Adrenal gland (tissue), 12 donors: ENCODE measurements around the gene ARMH3. TPM values are rescaled to one million over a fixed set of nuclear protein-coding genes. Genes with fewer than 3 reads are reported as not detected.

Experiments used
- DNase-seq, 7 donors: peaks; one replicate each; pipeline ENCODE4 v3.0.0-alpha.2; 2019 to 2020
- H3K27ac ChIP-seq, 5 donors: fragments of 200-600 bp; sonication (generic) in 4 of 5; 1 replicate in 3 of 5; 2 replicates in 2 of 5; pipeline versions ENCODE4 v1.5.1 to v1.8.0; 2016 to 2020; ENCODE audit warnings: mild to moderate bottlenecking in 1 of 5
- H3K27me3 ChIP-seq: fragments of 200-600 bp; 2 replicates; pipeline ENCODE4 v1.8.0; 2021
- H3K36me3 ChIP-seq, 2 donors: fragments of 200-600 bp; replicated peaks in 1 of 2; 1 replicate in 1 of 2; 2 replicates in 1 of 2; pipeline versions ENCODE4 v1.5.1 to v1.8.0; 2018 to 2022
- H3K4me1 ChIP-seq, 2 donors: fragments of 200-600 bp; replicated peaks in 1 of 2; 1 replicate in 1 of 2; 2 replicates in 1 of 2; pipeline versions ENCODE4 v1.5.1 to v1.8.0; 2018 to 2021
- H3K4me3 ChIP-seq, 4 donors: fragments of 200-600 bp; sonication (generic) in 3 of 4; one replicate each; pipeline ENCODE4 v1.5.1; 2016 to 2018
- H3K9me3 ChIP-seq, 3 donors: fragments of 200-600 bp; sonication (generic) in 1 of 3; replicated peaks in 1 of 3; 1 replicate in 2 of 3; 2 replicates in 1 of 3; pipeline versions ENCODE4 v1.5.1 to v1.8.0; 2016 to 2021
- CTCF ChIP-seq, 6 experiments: fragments of 450-650 bp in 4 of 6; fragments of 200-600 bp in 2 of 6; sonication (generic) in 1 of 6; IDR thresholded peaks; 1 replicate in 5 of 6; 2 replicates in 1 of 6; pipeline versions ENCODE4 v1.5.1 to v1.8.0; 2016 to 2021; ENCODE audit warnings: antibody characterized with exemption in 6 of 6, mild to moderate bottlenecking in 2 of 6, moderate library complexity in 1 of 6
- POLR2A ChIP-seq, 2 donors: fragments of 450-650 bp; IDR thresholded peaks; one replicate each; pipeline ENCODE4 v1.6.1; 2017; ENCODE audit warnings: antibody characterized with exemption in 2 of 2, mild to moderate bottlenecking in 2 of 2, moderate library complexity in 1 of 2
- whole genome bisulfite sequencing, 4 donors: extraction: QIAGEN DNeasy Blood & Tissue Kit in 2 of 4; methylation state at CpG; one replicate each; pipeline versions ENCODE4 v1.1.5 to v1.1.7; 2013 to 2017; 5-methylcytosine and 5-hydroxymethylcytosine counted together
- intact Hi-C, 2 donors: fragments of 100-400 bp; cut with DNase I; formaldehyde crosslinking; loops; one replicate each; pipeline versions ENCODE4 v1.14.1 to v1.15.0; 2022 to 2023
- polyA plus RNA-seq, 3 donors: library from polyadenylated mRNA; stranded (reverse); fragments of 200-250 nt in 2 of 3; fragments of 350-450 nt in 1 of 3; fragmentation: Illumina TruSeq in 1 of 3; extraction: RNeasy Lipid Tissue Mini Kit (QIAGEN cat#74804) in 1 of 3; gene quantifications; one replicate each; pipeline ENCODE4 v1.2.3, GENCODE V29; 2013 to 2014
- small RNA-seq, 2 donors: library from RNA; depleted of rRNA; stranded (forward); fragments of <200 nt; gene quantifications; one replicate each; pipeline ENCODE3, GENCODE V24; 2016
- total RNA-seq, 9 donors: library from RNA; depleted of rRNA in 4 of 9; stranded (reverse); fragments of >200 nt in 4 of 9; fragments of 120-200 nt in 1 of 9; fragmentation: NEBNext Ultra II Directional in 1 of 9; extraction: Animal tissue kit (Norgen Biotek cat#: 25700) in 1 of 9; gene quantifications; one replicate each; pipeline versions ENCODE4 v1.1.0 to v1.2.4, GENCODE V29; 2013 to 2023
- donor health status: healthy with polysubstance abuse.
- donor health status: Bipolar disorder and iron deficiency.
- donor health status: DM: yes; HTN: yes; CAD: no.
- donor health status: DM: no; HTN: no; CAD: no.
- donor health status: DM: no; HTN: no; CAD: no.
- donor health status: DM: yes; HTN: yes; CAD: no.

The ARMH3 gene
- total and polyA plus RNA-seq, 12 donors: 12.6 to 29.7 (median 17.4) TPM

- Histone ChIP-seq H3K4me1 (peaks cover 0 to 32% of the 10 kb centered on the region in 2 donors), H3K27me3 (no peaks in the 10 kb centered on the region), H3K4me3 (no peak overlapping the region), H3K27ac (no peak overlapping the region), H3K36me3 (peaks cover 0 to 87% of the 10 kb centered on the region in 2 donors), H3K9me3 (no peaks in the 10 kb centered on the region)
- TF ChIP-seq CTCF (IDR thresholded peaks at IDR 0.05) (no peak), POLR2A (IDR thresholded peaks at IDR 0.05) (no peak)
- WGBS, 4 donors: 69 to 86% (median 77%) methylated on average over 1 of the region's 1 CpG
- intact Hi-C loops: no loop called here
- no peak for DNase-seq
Observed at GRCh38 chr10:101807158-101807557, 248.8 kb downstream of the ARMH3 start.

GRCh38 chr10:101803511-101803910, 252.5 kb downstream of the ARMH3 start:
- Histone ChIP-seq H3K27me3 (no peaks in the 10 kb centered on the region), H3K4me1 (peaks cover 0 to 5% of the 10 kb centered on the region in 2 donors), H3K27ac (no peak overlapping the region), H3K9me3 (no peaks in the 10 kb centered on the region), H3K4me3 (no peak overlapping the region), H3K36me3 (peaks cover 0 to 98% of the 10 kb centered on the region in 2 donors)
- WGBS, 4 donors: 71 to 87% (median 72%) methylated on average over 4 of the region's 4 CpGs
- TF ChIP-seq POLR2A (IDR thresholded peaks at IDR 0.05): no peak
- no peak for TF ChIP-seq CTCF (IDR thresholded peaks at IDR 0.05)
- no peak for DNase-seq
- intact Hi-C loops: no loop called here

GRCh38 chr10:101797403-101798059, 258.4 kb downstream of the ARMH3 start:
- no peak for TF ChIP-seq CTCF (IDR thresholded peaks at IDR 0.05)
- no peak for TF ChIP-seq POLR2A (IDR thresholded peaks at IDR 0.05)
- no peak for DNase-seq
- Histone ChIP-seq H3K9me3 (no peaks in the 10 kb centered on the region), H3K4me3 (no peak overlapping the region), H3K4me1 (no peaks in the 10 kb centered on the region), H3K27me3 (no peaks in the 10 kb centered on the region), H3K36me3 (peaks cover 0 to 98% of the 10 kb centered on the region in 2 donors), H3K27ac (no peak overlapping the region)
- intact Hi-C loops: loop anchor here in 1 of 2 donors (10.0 kb wide), 1 partner anchor 853 kb away; no protein-coding TSS in a partner anchor
- 68 to 75% (median 73%) methylated on average over 4 of the region's 4 CpGs for WGBS, 4 donors

Small RNA genes within 50 kb of the gene (small RNA-seq; reads per million reads assigned to genes)
- gene AL500527.1 (0 reads per million in 2 donors), gene AL500527.2 (0 reads per million in 2 donors), gene RF00017 (0 reads per million in 2 donors), gene RF00019 (0 reads per million in 2 donors)

Other genes with a start within 250 kb of the ARMH3 start
- 100 to 1,000 TPM in 2 of 9 donors, 10 to 100 TPM in 7; 32.8 to 119 (median 76.6) TPM for gene OGA, start 237.7 kb downstream of the ARMH3 start, total RNA-seq
- gene OGA, start 237.7 kb downstream of the ARMH3 start, polyA plus RNA-seq: 10 to 100 TPM; 55.4 to 81.2 (median 65.5) TPM
- 1 to 10 TPM in 8 of 9 donors, not detected in 1; 2.2 to 8.7 (median 4.2) TPM for gene KCNIP2, start 212.4 kb downstream of the ARMH3 start, total RNA-seq
- 10 to 100 TPM in 1 of 3 donors, 1 to 10 TPM in 2; 3.7 to 23.0 (median 8.4) TPM for gene KCNIP2, start 212.4 kb downstream of the ARMH3 start, polyA plus RNA-seq
- 10 to 100 TPM; 17.2 to 46.0 (median 25.1) TPM for gene HPS6, start 9.2 kb upstream of the ARMH3 start, total RNA-seq
- 10 to 100 TPM in 1 of 3 donors, 1 to 10 TPM in 2; 4.5 to 13.0 (median 9.5) TPM for gene HPS6, start 9.2 kb upstream of the ARMH3 start, polyA plus RNA-seq
- 10 to 100 TPM; 24.1 to 68.0 (median 52.8) TPM for gene LDB1, start 64.2 kb upstream of the ARMH3 start, total RNA-seq
- 10 to 100 TPM; 24.7 to 76.9 (median 24.8) TPM for gene LDB1, start 64.2 kb upstream of the ARMH3 start, polyA plus RNA-seq
- gene PPRC1, start 76.9 kb upstream of the ARMH3 start, total RNA-seq: 10 to 100 TPM; 11.1 to 39.9 (median 19.0) TPM
- 10 to 100 TPM; 24.7 to 35.8 (median 35.2) TPM for gene PPRC1, start 76.9 kb upstream of the ARMH3 start, polyA plus RNA-seq
- 10 to 100 TPM; 26.2 to 59.4 (median 33.3) TPM for gene NOLC1, start 96.2 kb upstream of the ARMH3 start, total RNA-seq
- gene NOLC1, start 96.2 kb upstream of the ARMH3 start, polyA plus RNA-seq: 100 to 1,000 TPM in 1 of 3 donors, 10 to 100 TPM in 2; 18.6 to 111 (median 21.6) TPM
- gene ELOVL3, start 170.1 kb upstream of the ARMH3 start, total RNA-seq: 10 to 100 TPM in 1 of 9 donors, 1 to 10 TPM in 2, under 1 TPM in 5, not detected in 1; 0.35 to 26.3 (median 0.72) TPM
- gene ELOVL3, start 170.1 kb upstream of the ARMH3 start, polyA plus RNA-seq: 1 to 10 TPM in 2 of 3 donors, not detected in 1; 1.1 to 2.4 TPM
- 1 to 10 TPM in 1 of 9 donors, under 1 TPM in 1, not detected in 7; 0.69 to 5.2 TPM for gene PITX3, start 185.3 kb upstream of the ARMH3 start, total RNA-seq
- not detected for gene PITX3, start 185.3 kb upstream of the ARMH3 start, polyA plus RNA-seq
- gene GBF1, start 189.4 kb upstream of the ARMH3 start, total RNA-seq: 10 to 100 TPM; 28.4 to 46.1 (median 40.7) TPM
- 10 to 100 TPM; 16.4 to 35.1 (median 20.6) TPM for gene GBF1, start 189.4 kb upstream of the ARMH3 start, polyA plus RNA-seq